GM18951 (cell line): Measurements from ENCODE around the gene NLRC5.

ENCODE experiments used
- POLR2A ChIP-seq: IDR thresholded peaks from 4 replicates; pipeline ENCODE4 v1.6.1; 2011; ENCODE audit warnings: mild to moderate bottlenecking; ENCODE audit not compliant: insufficient read length, insufficient read depth; ENCODE audit errors: extremely low read depth
- in situ Hi-C: fragments of 300-500 bp; cut with MboI; formaldehyde crosslinking; loops from one replicate; pipeline ENCODE4 v1.12.0; 2022; ENCODE audit warnings: low sequenced_read_pairs, mixed read lengths, inconsistent platforms; ENCODE audit not compliant: unreplicated experiment

NLRC5 gene

DNA sequence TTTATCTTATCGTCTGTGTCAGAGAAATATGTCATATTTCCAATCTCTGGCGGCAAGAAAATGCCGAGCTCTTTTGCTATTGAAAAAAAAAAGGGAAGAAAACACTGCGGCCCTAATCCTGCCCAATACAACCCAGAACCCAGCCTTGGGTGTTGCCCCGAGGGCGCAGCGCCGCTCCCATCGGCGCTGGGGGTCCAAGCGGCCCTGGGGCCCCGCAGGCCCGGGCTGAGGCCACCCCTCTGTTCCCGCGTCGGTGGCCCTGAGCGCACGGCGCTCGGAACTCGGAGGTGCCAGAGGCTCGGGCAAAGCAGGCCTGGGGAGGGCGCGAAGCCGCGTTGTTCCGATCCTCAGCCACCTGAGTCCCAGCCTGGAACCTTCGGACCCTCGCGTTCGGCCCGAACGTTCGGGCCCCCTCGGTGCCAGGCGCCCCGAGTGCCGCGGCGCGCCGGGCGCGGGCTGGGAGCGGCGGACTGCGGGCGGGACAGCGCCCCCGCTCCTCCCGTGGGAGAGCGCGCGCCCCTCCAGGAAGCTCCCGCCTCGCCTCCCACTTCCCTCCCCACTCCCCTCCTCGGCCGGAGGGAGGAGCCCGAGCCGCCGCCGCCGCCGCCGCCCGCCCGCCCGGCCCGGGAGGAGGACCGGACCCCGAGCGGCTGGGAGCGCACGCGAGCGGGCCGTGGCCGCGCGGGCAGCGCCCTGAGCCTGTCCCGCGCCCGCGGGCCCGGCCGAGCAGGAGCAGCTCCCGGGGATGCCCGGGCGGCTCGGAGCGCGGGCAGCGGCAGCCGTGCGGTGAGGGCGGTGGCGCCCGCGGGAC, 102.8 kb downstream of the NLRC5 start, which contains the start of gene CPNE2:
Gene CPNE2, plus strand, starts transcription at position 609 of the 811 bp plus-strand sequence. CDS start 18,160 bp downstream, outside the sequence.
- no peak for TF ChIP-seq POLR2A
- in situ Hi-C loops: loop anchor here (5.0 to 25.0 kb wide), 2 partner anchors 75 to 320 kb away; partner anchors contain the start of gene CCL17

DNA sequence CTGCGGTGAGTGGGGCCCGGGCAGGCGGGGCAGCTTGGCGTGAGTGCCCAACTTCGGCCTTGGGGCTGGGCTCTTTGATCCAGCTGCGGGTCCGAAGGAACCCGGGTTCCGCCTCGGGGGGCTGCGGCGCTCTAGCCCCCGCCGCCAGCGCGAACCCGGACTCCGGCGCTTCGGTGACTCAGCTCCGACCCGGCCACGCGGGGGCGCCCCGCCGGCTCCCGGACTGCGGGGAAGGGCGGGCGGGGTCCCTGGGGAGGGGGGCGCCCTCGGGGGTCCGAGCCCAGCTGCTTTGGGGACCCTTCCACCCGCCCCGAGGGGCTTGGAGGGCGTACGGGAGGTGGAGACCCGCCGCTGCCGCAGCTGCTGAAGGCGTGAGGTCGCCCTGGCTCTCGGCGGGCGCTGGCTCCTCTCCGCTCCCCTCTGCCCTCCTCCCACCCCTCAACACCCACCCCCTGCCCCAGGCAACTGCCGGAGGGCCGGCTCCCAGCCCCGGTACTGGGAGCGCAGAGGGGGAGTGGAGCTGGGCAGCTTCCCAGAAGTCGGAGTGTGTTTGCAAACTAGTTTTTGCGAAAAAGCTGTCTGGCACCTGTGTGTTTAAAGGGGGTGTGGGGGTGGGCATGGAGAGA, 103.5 kb downstream of the NLRC5 start:
- TF ChIP-seq POLR2A: no peak
- in situ Hi-C loops: loop anchor here (5.0 to 25.0 kb wide), 2 partner anchors 74 to 319 kb away; partner anchors contain the start of gene CCL17

- TF ChIP-seq POLR2A: no peak
- in situ Hi-C loops: loop anchor here (5.0 to 25.0 kb wide), 2 partner anchors 73 to 318 kb away; partner anchors contain the start of gene CCL17
These were observed 104.6 kb downstream of the NLRC5 start for GRCh38 chr16:57093666-57094564.

DNA sequence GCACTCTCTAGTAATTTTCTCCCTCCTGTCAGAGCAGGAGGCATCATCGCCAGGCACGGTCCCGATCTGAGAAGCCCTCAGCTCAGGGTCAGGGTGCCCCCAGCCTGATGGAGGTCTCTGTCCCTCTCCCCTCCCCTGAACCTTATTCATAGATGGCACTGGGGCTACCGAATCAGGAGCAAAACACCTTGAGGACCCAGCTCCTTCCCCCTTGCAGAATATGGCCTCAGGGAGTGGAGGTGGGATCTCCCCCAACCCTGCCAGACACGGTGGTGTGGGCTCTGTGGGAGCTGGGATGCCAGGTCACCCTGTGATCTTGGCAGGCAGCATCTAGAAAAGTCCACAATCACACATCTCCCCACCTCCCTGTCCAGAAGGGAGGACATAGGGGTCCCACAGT, 105.6 kb downstream of the NLRC5 start:
- in situ Hi-C loops: loop anchor here (5.0 to 25.0 kb wide), 2 partner anchors 72 to 317 kb away; partner anchors contain the start of gene CCL17
- TF ChIP-seq POLR2A: no peak

GRCh38 chr16:57096192-57096591, 106.8 kb downstream of the NLRC5 start:
- TF ChIP-seq POLR2A: no peak
- in situ Hi-C loops: loop anchor here (25.0 kb wide), 1 partner anchor 316 kb away; the partner anchor contains the start of gene CCL17

- in situ Hi-C loops: loop anchor here (25.0 kb wide), 1 partner anchor 316 kb away; the partner anchor contains the start of gene CCL17
- TF ChIP-seq POLR2A: no peak
These were observed 107.4 kb downstream of the NLRC5 start for GRCh38 chr16:57096793-57097192.

DNA sequence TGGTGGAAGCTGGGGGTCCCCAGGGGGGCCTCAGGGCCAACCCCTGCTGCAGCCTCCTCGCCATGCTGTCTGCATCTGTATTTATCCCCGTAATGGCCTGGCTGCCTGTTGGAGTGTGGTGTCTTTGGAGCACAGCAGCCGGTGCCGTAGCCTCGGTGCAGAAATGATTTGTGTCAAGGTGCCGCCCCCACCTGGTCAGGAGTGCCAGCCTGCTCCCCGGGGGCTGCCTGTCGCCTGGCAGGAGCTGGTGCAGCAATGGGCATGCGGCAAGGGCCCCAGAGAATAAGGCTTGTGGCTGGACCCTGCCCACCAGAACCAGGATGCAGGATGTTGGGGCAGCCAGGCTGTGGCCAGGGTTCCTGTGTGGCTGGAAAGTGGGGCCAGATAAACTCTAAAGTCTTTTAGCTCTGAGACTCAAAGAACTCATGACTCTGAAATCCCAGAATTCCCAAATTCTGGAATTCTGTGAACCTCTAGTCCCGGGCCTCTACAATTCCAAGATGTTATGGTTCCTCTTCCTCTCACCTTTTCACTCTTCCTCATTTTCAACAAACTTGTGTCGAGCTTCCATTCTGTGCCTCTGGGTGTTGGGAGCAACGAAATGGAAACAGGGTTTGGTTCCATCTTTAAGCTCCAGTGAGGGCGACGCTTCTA, 109.0 kb downstream of the NLRC5 start:
- TF ChIP-seq POLR2A: no peak
- in situ Hi-C loops: loop anchor here (25.0 kb wide), 1 partner anchor 314 kb away; the partner anchor contains the start of gene CCL17

GRCh38 chr16:57099965-57100364, 110.6 kb downstream of the NLRC5 start:
- in situ Hi-C loops: loop anchor here (25.0 kb wide), 1 partner anchor 312 kb away; the partner anchor contains the start of gene CCL17

GRCh38 chr16:57100445-57100844, 111.1 kb downstream of the NLRC5 start:
- TF ChIP-seq POLR2A: no peak
- in situ Hi-C loops: no loop called here

DNA sequence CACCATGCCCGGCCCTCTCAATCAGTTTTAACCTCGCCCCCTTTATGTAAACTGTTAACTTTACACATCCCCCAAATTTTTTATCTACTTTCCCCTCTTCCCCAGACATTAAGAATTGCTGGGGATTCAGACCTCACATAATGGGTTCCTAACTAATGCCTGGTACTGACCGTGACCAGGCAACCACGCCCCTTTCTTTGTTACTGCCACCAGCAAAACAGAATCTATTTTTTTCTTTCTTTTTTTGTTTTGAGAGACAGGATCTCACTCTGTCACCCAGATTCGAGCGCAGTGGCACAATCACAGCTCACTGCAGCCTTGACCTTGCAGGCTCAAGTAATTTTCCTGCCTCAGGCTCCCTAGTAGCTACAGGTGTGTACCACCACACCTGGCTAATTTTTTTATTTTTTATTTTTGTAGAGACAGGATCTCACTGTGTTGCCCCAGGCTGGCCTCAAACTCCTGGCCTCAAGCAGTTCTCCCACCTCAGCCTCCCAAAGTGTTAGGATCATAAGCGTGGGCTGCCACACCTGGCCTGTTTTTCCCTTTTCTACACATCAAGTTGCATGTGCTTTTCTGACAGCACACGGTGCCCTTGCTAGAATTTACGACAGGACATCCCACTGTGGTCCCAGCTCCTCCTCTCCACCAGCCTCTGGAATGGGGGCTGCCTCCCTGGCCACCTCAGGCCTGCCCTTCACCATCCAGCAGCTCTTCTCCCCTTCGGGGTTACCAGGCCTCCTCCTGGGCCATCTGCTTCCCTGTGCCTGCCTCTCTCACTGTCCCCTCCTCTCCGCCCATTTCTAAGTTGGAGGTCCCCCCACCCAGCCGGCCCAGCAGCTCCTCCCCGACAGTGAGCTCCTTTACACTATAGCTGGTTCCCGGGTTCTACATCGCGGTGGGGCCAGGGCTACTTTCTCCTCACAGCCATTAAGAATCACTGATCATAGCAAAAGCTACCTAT, 113.8 kb downstream of the NLRC5 start:
- in situ Hi-C loops: no loop called here
- no peak for TF ChIP-seq POLR2A

- in situ Hi-C loops: no loop called here
- TF ChIP-seq POLR2A: no peak
These were observed 115.3 kb downstream of the NLRC5 start for GRCh38 chr16:57104706-57105105.
